HepG2 (cell line): ENCODE measurements around the gene CBX5.

Source experiments
- KLF16 ChIP-seq, 2 experiments: sonication (generic) in 1 of 2; formaldehyde crosslinking in 1 of 2; IDR thresholded peaks; 2 replicates each; pipeline versions ENCODE4 v1.6.1 to v1.8.0; 2016 to 2023; ENCODE audit warnings: missing genetic modification reagents in 2 of 2, missing compliant biosample characterization in 1 of 2
- POLR2A ChIP-seq, 2 experiments: IDR thresholded peaks; 2 replicates each; pipeline ENCODE4 v1.6.1; 2011; ENCODE audit warnings: low read depth in 2 of 2, low read length in 2 of 2, mild to moderate bottlenecking in 1 of 2, moderate library complexity in 1 of 2; ENCODE audit not compliant: insufficient read depth in 1 of 2
- POLR2AphosphoS5 ChIP-seq: IDR thresholded peaks from 2 replicates; pipeline ENCODE4 v1.6.1; 2012; ENCODE audit warnings: low read depth, low read length
- TP53 ChIP-seq: sonication (generic); formaldehyde crosslinking; conservative IDR thresholded peaks from 2 replicates; pipeline ENCODE4 v1.4.0; 2020; ENCODE audit warnings: missing genetic modification reagents
- ZC3H4 ChIP-seq: sonication (generic); formaldehyde crosslinking; IDR thresholded peaks from 2 replicates; pipeline ENCODE4 v1.4.0; 2020; ENCODE audit warnings: missing genetic modification reagents, borderline replicate concordance
- ZNF550 ChIP-seq: sonication (generic); formaldehyde crosslinking; IDR thresholded peaks from 2 replicates; pipeline ENCODE4 v1.4.0; 2020; ENCODE audit warnings: mild to moderate bottlenecking, missing genetic modification reagents, borderline replicate concordance
- TF ChIP-seq, protein P1 (sequence below), 2 experiments: sonication (generic) in 1 of 2; formaldehyde crosslinking in 1 of 2; IDR thresholded peaks; 2 replicates each; pipeline versions ENCODE4 v1.4.0 to v1.6.1; 2018 to 2020; ENCODE audit warnings: missing genetic modification reagents in 2 of 2, borderline replicate concordance in 1 of 2, low read depth in 1 of 2, mild to moderate bottlenecking in 1 of 2, missing biosample characterization in 1 of 2
- TF ChIP-seq, protein P2 (sequence below): sonication (generic); formaldehyde crosslinking; IDR thresholded peaks from 2 replicates; pipeline ENCODE4 v1.4.0; 2020; ENCODE audit warnings: missing genetic modification reagents
- TF ChIP-seq, protein P3 (sequence below): sonication (generic); formaldehyde crosslinking; IDR thresholded peaks from 2 replicates; pipeline ENCODE4 v1.5.1; 2020; ENCODE audit warnings: mild to moderate bottlenecking, missing genetic modification reagents, borderline replicate concordance
- TF ChIP-seq, protein P4 (sequence below): sonication (generic); formaldehyde crosslinking; IDR thresholded peaks from 2 replicates; pipeline ENCODE4 v1.8.1; 2023; ENCODE audit warnings: mild to moderate bottlenecking, missing genetic modification reagents
- TF ChIP-seq, protein P5 (sequence below): sonication (generic); formaldehyde crosslinking; IDR thresholded peaks from 2 replicates; pipeline ENCODE4 v1.5.0; 2020; ENCODE audit warnings: mild to moderate bottlenecking, missing genetic modification reagents, moderate library complexity

DNA sequence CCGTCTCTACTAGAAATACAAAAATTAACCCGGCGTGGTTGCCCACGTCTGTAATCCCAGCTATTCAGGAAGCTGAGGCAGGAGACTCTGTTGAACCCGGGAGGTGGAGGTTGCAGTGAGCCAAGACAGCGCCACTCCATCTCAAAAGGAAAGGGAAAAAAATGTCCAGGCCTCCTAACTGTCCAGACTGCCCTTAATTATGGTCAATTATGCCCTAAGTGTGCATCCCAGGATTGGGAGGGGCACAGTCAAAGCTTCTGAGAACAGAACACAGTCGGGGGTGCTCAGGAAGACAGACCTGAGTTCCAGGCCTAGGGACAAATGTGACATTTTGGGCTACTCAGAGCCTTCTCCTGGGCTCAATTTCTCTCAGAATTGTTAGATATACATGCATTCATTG is 59.4 kb downstream of the CBX5 start:
- TF ChIP-seq, protein P1, sequence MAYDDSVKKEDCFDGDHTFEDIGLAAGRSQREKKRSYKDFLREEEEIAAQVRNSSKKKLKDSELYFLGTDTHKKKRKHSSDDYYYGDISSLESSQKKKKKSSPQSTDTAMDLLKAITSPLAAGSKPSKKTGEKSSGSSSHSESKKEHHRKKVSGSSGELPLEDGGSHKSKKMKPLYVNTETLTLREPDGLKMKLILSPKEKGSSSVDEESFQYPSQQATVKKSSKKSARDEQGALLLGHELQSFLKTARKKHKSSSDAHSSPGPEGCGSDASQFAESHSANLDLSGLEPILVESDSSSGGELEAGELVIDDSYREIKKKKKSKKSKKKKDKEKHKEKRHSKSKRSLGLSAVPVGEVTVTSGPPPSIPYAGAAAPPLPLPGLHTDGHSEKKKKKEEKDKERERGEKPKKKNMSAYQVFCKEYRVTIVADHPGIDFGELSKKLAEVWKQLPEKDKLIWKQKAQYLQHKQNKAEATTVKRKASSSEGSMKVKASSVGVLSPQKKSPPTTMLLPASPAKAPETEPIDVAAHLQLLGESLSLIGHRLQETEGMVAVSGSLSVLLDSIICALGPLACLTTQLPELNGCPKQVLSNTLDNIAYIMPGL (CRISPR knock-in tag; IDR thresholded peaks at IDR 0.05; ENCODE audit: borderline replicate concordance in 1 of 2, low read depth in 1 of 2), result no peak
- TF ChIP-seq, protein P2, sequence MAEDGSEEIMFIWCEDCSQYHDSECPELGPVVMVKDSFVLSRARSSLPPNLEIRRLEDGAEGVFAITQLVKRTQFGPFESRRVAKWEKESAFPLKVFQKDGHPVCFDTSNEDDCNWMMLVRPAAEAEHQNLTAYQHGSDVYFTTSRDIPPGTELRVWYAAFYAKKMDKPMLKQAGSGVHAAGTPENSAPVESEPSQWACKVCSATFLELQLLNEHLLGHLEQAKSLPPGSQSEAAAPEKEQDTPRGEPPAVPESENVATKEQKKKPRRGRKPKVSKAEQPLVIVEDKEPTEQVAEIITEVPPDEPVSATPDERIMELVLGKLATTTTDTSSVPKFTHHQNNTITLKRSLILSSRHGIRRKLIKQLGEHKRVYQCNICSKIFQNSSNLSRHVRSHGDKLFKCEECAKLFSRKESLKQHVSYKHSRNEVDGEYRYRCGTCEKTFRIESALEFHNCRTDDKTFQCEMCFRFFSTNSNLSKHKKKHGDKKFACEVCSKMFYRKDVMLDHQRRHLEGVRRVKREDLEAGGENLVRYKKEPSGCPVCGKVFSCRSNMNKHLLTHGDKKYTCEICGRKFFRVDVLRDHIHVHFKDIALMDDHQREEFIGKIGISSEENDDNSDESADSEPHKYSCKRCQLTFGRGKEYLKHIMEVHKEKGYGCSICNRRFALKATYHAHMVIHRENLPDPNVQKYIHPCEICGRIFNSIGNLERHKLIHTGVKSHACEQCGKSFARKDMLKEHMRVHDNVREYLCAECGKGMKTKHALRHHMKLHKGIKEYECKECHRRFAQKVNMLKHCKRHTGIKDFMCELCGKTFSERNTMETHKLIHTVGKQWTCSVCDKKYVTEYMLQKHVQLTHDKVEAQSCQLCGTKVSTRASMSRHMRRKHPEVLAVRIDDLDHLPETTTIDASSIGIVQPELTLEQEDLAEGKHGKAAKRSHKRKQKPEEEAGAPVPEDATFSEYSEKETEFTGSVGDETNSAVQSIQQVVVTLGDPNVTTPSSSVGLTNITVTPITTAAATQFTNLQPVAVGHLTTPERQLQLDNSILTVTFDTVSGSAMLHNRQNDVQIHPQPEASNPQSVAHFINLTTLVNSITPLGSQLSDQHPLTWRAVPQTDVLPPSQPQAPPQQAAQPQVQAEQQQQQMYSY (CRISPR knock-in tag), result no peak
- TF ChIP-seq POLR2AphosphoS5 (no peak), TP53 (CRISPR knock-in tag) (no peak), ZC3H4 (no peak), KLF16 (CRISPR knock-in tag; IDR thresholded peaks at IDR 0.05) (no peak), ZNF550 (no peak), POLR2A (IDR thresholded peaks at IDR 0.05; ENCODE audit: insufficient read depth in 1 of 2, low read depth in 2 of 2, low read length in 2 of 2) (no peak)
- TF ChIP-seq, protein P3, sequence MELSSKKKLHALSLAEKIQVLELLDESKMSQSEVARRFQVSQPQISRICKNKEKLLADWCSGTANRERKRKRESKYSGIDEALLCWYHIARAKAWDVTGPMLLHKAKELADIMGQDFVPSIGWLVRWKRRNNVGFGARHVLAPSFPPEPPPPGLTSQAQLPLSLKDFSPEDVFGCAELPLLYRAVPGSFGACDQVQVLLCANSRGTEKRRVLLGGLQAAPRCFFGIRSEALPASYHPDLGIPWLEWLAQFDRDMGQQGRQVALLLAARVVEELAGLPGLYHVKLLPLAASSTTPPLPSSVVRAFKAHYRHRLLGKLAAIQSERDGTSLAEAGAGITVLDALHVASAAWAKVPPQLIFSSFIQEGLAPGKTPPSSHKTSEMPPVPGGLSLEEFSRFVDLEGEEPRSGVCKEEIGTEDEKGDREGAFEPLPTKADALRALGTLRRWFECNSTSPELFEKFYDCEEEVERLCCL (CRISPR knock-in tag), result no peak
- TF ChIP-seq, protein P4, sequence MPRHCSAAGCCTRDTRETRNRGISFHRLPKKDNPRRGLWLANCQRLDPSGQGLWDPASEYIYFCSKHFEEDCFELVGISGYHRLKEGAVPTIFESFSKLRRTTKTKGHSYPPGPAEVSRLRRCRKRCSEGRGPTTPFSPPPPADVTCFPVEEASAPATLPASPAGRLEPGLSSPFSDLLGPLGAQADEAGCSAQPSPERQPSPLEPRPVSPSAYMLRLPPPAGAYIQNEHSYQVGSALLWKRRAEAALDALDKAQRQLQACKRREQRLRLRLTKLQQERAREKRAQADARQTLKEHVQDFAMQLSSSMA (CRISPR knock-in tag), result no peak
- TF ChIP-seq, protein P5, sequence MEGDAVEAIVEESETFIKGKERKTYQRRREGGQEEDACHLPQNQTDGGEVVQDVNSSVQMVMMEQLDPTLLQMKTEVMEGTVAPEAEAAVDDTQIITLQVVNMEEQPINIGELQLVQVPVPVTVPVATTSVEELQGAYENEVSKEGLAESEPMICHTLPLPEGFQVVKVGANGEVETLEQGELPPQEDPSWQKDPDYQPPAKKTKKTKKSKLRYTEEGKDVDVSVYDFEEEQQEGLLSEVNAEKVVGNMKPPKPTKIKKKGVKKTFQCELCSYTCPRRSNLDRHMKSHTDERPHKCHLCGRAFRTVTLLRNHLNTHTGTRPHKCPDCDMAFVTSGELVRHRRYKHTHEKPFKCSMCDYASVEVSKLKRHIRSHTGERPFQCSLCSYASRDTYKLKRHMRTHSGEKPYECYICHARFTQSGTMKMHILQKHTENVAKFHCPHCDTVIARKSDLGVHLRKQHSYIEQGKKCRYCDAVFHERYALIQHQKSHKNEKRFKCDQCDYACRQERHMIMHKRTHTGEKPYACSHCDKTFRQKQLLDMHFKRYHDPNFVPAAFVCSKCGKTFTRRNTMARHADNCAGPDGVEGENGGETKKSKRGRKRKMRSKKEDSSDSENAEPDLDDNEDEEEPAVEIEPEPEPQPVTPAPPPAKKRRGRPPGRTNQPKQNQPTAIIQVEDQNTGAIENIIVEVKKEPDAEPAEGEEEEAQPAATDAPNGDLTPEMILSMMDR (CRISPR knock-in tag), result no peak
